GM18870 (cell line): ENCODE measurements around the gene CD226.
A peak's percentile ranks its signal among the peaks of the same experiment; 100 is the strongest.
"Not testable (repeated sequence)": the region's sequence is repeated elsewhere in the genome, so short reads cannot be mapped to it uniquely, and the experiment has no call there.

Experiments used
- ATAC-seq: cut with Tn5 transposase; IDR thresholded peaks from one replicate; pipeline ENCODE4 v1.9.1; 2021; ENCODE audit warnings: moderate library complexity; ENCODE audit not compliant: unreplicated experiment

CD226 gene

GRCh38 chr18:69956665-69957620 is 9.3 kb upstream of the CD226 start:
- no peak for ATAC-seq

DNA sequence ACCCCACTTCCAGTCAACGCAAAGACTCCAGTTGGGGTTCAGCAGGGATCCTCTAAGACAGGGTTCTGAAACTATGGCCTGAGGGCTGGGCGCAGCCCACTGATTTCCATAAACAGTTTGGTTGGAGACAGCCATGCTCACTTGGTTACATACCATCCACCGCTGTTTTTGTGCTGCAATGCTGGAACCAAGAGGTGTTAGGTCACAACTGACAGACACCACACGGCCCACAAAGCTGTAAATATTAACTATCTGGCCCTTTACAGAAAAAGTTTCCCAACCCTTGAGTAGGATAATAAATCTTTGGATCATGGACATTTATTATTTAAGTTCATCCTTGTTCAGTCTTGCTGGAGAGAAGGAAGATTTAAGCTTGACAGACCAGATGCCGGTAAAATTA is 8.4 kb upstream of the CD226 start:
- peak; percentile 37 for ATAC-seq

- no peak for ATAC-seq
These were observed 7.2 kb upstream of the CD226 start for GRCh38 chr18:69954719-69955480.

DNA sequence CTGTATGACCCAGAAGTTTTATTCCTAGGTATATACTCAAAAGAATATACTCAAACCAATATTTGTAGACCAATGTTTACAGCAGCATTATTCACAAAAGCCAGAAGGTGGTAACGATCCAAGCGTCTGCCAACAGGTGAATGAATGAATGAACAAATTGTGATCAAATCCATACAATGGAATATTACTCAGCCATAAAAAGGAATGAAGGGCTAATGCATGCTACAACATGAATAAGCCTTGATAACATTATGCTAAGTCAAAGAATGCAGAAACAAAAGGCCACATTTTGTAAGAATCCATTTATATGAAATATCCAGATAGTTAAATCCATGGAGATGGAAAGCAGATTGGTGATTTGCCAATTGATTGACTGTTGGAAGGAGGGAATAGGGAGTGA is 5.5 kb upstream of the CD226 start:
- ATAC-seq, result no peak

DNA sequence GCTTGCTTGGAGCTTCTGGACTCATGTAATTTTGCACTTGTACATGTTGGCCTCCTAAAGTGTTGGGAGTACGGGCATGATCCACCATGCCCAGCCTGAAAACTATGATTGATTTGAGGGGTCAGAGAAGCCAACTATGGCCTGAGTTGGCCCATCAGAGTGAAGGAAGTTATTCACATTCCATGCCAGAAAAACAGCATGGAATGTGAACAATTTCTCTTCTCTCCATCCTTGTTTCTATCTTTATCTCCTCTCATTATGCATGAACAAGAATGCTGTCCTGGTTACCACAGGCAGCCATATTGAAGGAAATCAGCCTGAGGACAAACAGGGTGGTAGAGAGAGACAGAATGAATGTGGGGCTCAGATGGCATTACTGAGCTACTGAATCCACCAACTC is 3.5 kb upstream of the CD226 start:
- no peak for ATAC-seq

GRCh38 chr18:69949538-69949936 is 1.9 kb upstream of the CD226 start:
- no peak for ATAC-seq

GRCh38 chr18:69948919-69949537 is 1.4 kb upstream of the CD226 start:
- peak; percentile 77 for ATAC-seq

DNA sequence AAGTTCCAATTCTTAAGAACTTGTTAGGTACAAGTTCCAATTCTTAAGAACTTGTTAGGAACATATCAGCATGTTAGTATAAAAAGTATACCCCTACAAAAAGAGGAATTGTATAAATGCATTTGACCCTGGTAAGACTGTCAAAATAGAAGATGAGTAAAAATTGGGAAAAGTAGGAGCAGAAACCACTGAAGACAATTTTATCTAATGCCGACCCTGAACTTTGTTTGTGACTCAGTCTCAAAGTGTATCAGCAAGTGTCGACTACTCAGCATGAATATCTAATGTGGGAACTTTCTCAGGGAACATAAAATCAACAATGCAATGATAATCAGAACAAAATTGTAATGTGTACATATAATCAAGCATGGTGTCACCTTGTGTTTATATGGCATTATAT is 583 bp upstream of the CD226 start:
- ATAC-seq, result no peak

DNA sequence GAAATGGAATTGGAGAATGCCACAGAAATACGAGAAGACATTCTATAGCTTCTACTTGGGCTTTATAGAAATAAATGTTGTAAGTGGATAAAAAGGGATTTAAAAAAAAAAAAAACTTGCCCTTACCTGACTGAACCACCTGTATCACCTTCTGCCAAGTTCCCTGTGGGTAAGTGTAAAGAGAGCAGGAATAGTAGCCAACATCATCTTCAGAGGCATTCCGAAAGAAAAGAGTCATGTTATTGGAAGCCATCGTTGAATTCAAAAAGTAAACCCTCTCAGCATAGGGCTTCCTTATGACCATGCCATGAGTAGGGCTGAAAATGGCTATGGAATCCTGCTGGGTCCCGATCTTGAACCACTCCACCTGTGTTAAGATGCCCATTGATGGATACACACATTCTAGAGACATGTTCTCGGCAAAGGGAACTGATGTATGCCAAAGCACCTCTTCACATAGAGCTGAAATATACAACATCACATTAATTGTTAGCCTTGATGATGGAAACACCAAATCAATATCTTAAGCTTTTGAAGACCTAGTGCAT is 991 bp downstream of the CD226 start:
- ATAC-seq, result no peak

- no peak for ATAC-seq
These were observed 2.2 kb downstream of the CD226 start for GRCh38 chr18:69945220-69946114.

GRCh38 chr18:69944436-69944835 is 3.2 kb downstream of the CD226 start:
- no peak for ATAC-seq

DNA sequence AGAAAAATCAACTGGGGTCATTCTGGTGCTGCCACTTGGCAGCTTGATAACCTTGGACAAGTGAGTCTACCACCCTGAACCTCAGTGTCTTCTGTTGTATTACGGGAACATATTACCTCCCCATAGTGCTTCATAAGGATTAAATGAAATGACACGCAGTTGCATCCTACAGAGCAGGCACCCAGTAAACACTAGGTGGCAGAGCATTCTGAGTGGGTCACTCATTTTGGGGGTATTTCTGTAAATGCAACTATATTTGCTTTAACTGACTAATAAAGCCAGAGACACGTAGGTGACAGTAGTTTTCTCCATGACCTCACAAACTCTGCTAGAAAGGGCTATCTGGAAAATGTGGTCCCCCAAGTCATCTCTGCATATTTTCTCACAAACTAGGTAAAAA is 4.7 kb downstream of the CD226 start:
- no peak for ATAC-seq

GRCh38 chr18:69941183-69941582 is 6.5 kb downstream of the CD226 start:
- no peak for ATAC-seq

DNA sequence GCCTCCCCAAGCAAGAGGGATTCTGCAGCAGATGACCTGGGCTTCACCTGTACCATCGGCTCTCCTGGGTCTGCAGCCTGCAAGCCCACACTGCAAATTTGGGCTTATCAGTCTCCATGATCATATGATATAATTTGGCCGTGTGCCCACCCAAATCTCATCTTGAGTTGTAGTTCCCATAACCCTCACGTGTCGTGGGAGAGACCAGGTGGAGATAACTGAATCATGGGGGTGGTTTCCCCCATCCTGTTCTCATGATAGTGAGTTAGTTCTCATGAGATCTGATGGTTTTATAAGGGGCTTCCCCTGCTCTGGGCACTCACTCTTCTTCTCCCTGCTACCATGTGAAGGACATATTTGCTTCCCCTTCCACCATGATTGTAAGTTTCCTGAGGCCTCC is 7.9 kb downstream of the CD226 start:
- not testable (repeated sequence) for ATAC-seq

DNA sequence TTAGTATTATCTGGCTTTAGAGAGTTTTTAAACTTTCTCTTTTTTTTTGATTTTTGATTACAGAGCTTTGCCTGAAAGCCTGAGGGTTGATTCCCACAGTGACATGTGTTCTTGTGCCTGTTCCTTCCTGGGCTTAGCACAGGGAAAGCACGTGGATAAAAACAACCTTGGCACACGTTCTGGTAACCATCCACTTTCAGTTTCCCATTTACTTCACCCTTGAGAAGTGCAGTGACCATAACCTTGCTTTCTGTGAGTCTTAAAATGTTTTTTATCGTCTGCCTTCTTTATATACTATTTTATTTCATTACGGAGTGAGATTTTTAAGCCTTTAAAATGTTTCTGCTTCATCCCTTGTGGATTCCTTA is 11.5 kb downstream of the CD226 start:
- ATAC-seq, result no peak

DNA sequence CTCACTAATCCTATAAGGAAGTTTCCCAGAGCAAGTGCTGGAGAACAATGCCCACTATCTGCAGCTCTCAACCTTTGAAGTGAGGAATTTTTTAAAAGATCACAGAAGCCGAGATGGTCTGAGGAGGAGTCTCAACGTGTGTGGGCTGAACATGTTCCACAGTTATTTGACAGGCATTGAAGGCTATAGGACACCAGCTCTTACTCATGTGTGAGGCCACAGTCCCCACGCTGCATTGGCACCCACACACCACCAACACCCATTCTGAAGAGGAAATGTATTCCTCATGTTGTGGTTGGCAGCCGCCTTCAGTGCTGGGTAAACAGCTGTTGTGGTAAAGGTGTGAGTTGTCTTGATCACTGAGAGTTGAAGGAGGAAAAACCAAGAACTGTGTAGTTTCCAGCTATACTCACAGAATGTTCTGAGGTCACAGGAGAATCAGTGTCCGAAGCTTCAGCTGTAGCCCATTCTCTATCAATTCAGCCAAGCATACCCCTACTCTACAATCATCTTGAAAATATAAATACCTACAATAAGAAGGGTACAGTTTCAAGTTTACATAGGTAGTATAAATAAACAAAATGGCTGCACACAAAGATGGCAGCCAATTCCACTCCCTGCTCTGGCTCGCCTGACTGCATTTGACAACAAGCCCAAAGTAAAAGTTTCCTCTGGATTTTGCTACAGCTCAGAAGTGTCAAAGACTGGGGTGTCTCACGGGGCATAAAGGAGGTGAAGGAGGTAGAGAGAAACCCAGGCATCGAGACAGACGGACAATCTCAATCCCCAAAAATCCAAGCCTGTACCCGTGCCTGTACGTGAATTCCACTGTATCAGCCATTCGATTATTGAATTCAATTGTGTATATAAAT is 12.1 kb downstream of the CD226 start:
- peak; percentile 93 for ATAC-seq

- no peak for ATAC-seq
These were observed 12.9 kb downstream of the CD226 start for GRCh38 chr18:69934601-69935265.

- no peak for ATAC-seq
These were observed 18.5 kb downstream of the CD226 start for GRCh38 chr18:69929041-69929774.
